H1 (cell line): ENCODE results near the gene FES. TPM values are rescaled to one million over a fixed set of nuclear protein-coding genes. Genes with fewer than 3 reads are reported as not detected.

Experiments used
- CTCF ChIA-PET: fragments of 300-600 bp; sonication (Branson Sonifier 250); formaldehyde crosslinking; loops from one replicate; lab custom pipeline; 2021; ENCODE audit not compliant: partially characterized antibody; lab: Charles Lee
- POLR2A ChIA-PET: fragments of 300-600 bp; sonication (Branson Sonifier 250); formaldehyde crosslinking; loops from one replicate; lab custom pipeline; 2021; ENCODE audit warnings: inconsistent platforms; ENCODE audit not compliant: partially characterized antibody; lab: Charles Lee
- DNase-seq, 2 experiments: peaks; one replicate each; pipeline versions ENCODE4 v3.0.0 to v3.0.0-alpha.2; 2010 to 2022; ENCODE audit warnings: low spot score in 2 of 2, low read depth in 1 of 2, mixed read lengths in 1 of 2
- FAIRE-seq: peaks from 2 replicates; lab custom pipeline; 2011; peaks lifted over from hg19 to GRCh38; lab: Jason Lieb, UNC
- H2AFZ ChIP-seq: 2 replicates; pipeline ENCODE4 v1.8.1; 2012; ENCODE audit warnings: low read length, inconsistent platforms
- H2AK5ac ChIP-seq: 2 replicates; pipeline ENCODE4 v1.6.1; 2013; ENCODE audit warnings: low read depth, low read length
- H2BK120ac ChIP-seq: replicated peaks from 2 replicates; pipeline ENCODE3; 2013; ENCODE audit warnings: low read depth, low read length, inconsistent platforms
- H2BK12ac ChIP-seq: 2 replicates; pipeline ENCODE4 v1.6.1; 2013; ENCODE audit warnings: low read depth, low read length
- H2BK15ac ChIP-seq: 2 replicates; pipeline ENCODE4 v1.6.1; 2013; ENCODE audit warnings: low read length
- H2BK20ac ChIP-seq: 2 replicates; pipeline ENCODE4 v1.6.1; 2013; ENCODE audit warnings: low read length
- H2BK5ac ChIP-seq: 2 replicates; pipeline ENCODE4 v1.6.1; 2013; ENCODE audit warnings: low read depth, low read length
- H3K14ac ChIP-seq: 2 replicates; pipeline ENCODE4 v1.6.1; 2013; ENCODE audit warnings: inconsistent platforms; ENCODE audit not compliant: insufficient read length
- H3K18ac ChIP-seq: 2 replicates; pipeline ENCODE4 v1.6.1; 2013; ENCODE audit warnings: low read length; ENCODE audit errors: extremely low read depth
- H3K23ac ChIP-seq: 2 replicates; pipeline ENCODE4 v1.6.1; 2013; ENCODE audit warnings: inconsistent platforms; ENCODE audit not compliant: insufficient read length
- H3K23me2 ChIP-seq: 2 replicates; pipeline ENCODE4 v1.6.1; 2013; ENCODE audit warnings: low read depth, low read length
- H3K27ac ChIP-seq: 2 replicates; pipeline ENCODE4 v1.6.1; 2011; ENCODE audit warnings: low read depth, low read length, inconsistent platforms
- H3K27me3 ChIP-seq, 4 experiments: replicated peaks in 1 of 4; 1 replicate in 1 of 4; 2 replicates in 3 of 4; pipeline versions ENCODE4 v1.6.1 to v1.8.1; 2011 to 2013; ENCODE audit warnings: low read length in 3 of 4, mild to moderate bottlenecking in 3 of 4, inconsistent platforms in 2 of 4, mixed read lengths in 2 of 4, moderate library complexity in 1 of 4; ENCODE audit not compliant: control insufficient read depth in 3 of 4, insufficient read depth in 3 of 4; ENCODE audit errors: extremely low read depth in 1 of 4
- H3K36me3 ChIP-seq, 4 experiments: 2 replicates each; pipeline versions ENCODE4 v1.6.1 to v1.8.1; 2011 to 2013; ENCODE audit warnings: mild to moderate bottlenecking in 4 of 4, low read length in 3 of 4, moderate library complexity in 2 of 4, control low read depth in 1 of 4, inconsistent platforms in 1 of 4; ENCODE audit not compliant: insufficient read depth in 4 of 4, control insufficient read depth in 2 of 4
- H3K4ac ChIP-seq: replicated peaks from 2 replicates; pipeline ENCODE3; 2013; ENCODE audit warnings: low read length, low read depth, mixed read lengths, inconsistent platforms; ENCODE audit not compliant: insufficient read length
- H3K4me1 ChIP-seq, 4 experiments: replicated peaks in 1 of 4; 1 replicate in 1 of 4; 2 replicates in 3 of 4; pipeline versions ENCODE4 v1.6.1 to v1.8.1; 2011 to 2013; ENCODE audit warnings: low read length in 3 of 4, inconsistent platforms in 2 of 4, mixed read lengths in 1 of 4; ENCODE audit not compliant: insufficient read depth in 4 of 4, control insufficient read depth in 3 of 4
- H3K4me2 ChIP-seq, 2 experiments: 2 replicates each; pipeline versions ENCODE4 v1.6.1 to v1.8.1; 2011 to 2013; ENCODE audit warnings: low read depth in 2 of 2, low read length in 2 of 2, control low read depth in 1 of 2, inconsistent platforms in 1 of 2, mild to moderate bottlenecking in 1 of 2; ENCODE audit not compliant: insufficient read depth in 1 of 2
- H3K4me3 ChIP-seq, 4 experiments: fragments of 200-600, 300-600 bp in 1 of 4; sonication (generic), shearing (Covaris generic), sonication (Bioruptor Twin) in 1 of 4; 2 replicates each; pipeline versions ENCODE4 v1.5.1 to v1.8.1; 2011 to 2016; ENCODE audit warnings: low read length in 4 of 4, low read depth in 3 of 4, control low read depth in 2 of 4, inconsistent platforms in 2 of 4, mild to moderate bottlenecking in 2 of 4, mixed read lengths in 1 of 4, moderate library complexity in 1 of 4; ENCODE audit not compliant: insufficient read depth in 2 of 4; ENCODE audit errors: extremely low read depth in 1 of 4
- H3K56ac ChIP-seq: replicated peaks from 2 replicates; pipeline ENCODE3; 2013; ENCODE audit warnings: low read depth, mild to moderate bottlenecking, mixed read lengths, low read length, inconsistent platforms; ENCODE audit not compliant: insufficient read length
- H3K79me1 ChIP-seq: 2 replicates; pipeline ENCODE4 v1.6.1; 2013; ENCODE audit warnings: low read depth, low read length, control low read depth
- H3K79me2 ChIP-seq, 2 experiments: 2 replicates each; pipeline versions ENCODE4 v1.6.1 to v1.8.1; 2012 to 2013; ENCODE audit warnings: low read length in 2 of 2, mild to moderate bottlenecking in 2 of 2, inconsistent platforms in 1 of 2; ENCODE audit not compliant: insufficient read depth in 2 of 2, control insufficient read depth in 1 of 2
- H3K9ac ChIP-seq, 4 experiments: replicated peaks in 1 of 4; 1 replicate in 1 of 4; 2 replicates in 3 of 4; pipeline versions ENCODE4 v1.6.1 to v1.8.1; 2011 to 2013; ENCODE audit warnings: low read depth in 3 of 4, low read length in 3 of 4, control low read depth in 2 of 4, mild to moderate bottlenecking in 2 of 4, moderate library complexity in 2 of 4, inconsistent platforms in 1 of 4; ENCODE audit errors: extremely low read depth in 1 of 4
- H3K9me3 ChIP-seq, 2 experiments: 2 replicates each; pipeline versions ENCODE4 v1.6.1 to v1.8.1; 2012 to 2013; ENCODE audit warnings: mild to moderate bottlenecking in 2 of 2, moderate library complexity in 2 of 2, control low read depth in 1 of 2, inconsistent platforms in 1 of 2, low read depth in 1 of 2, low read length in 1 of 2, mixed read lengths in 1 of 2; ENCODE audit not compliant: insufficient read depth in 2 of 2
- H4K20me1 ChIP-seq, 2 experiments: replicated peaks in 1 of 2; 2 replicates each; pipeline versions ENCODE3 to v1.8.1; 2011 to 2013; ENCODE audit warnings: inconsistent platforms in 2 of 2, low read length in 2 of 2, mild to moderate bottlenecking in 1 of 2; ENCODE audit not compliant: insufficient read depth in 2 of 2, control insufficient read depth in 1 of 2
- H4K5ac ChIP-seq: 2 replicates; pipeline ENCODE4 v1.6.1; 2013; ENCODE audit warnings: low read length, low read depth, mixed read lengths, inconsistent platforms; ENCODE audit not compliant: insufficient read length
- H4K8ac ChIP-seq: 2 replicates; pipeline ENCODE4 v1.8.0; 2013; ENCODE audit warnings: mild to moderate bottlenecking, moderate library complexity, low read length, inconsistent platforms; ENCODE audit not compliant: insufficient read depth; ENCODE audit errors: extremely low read depth
- H4K91ac ChIP-seq: replicated peaks from 2 replicates; pipeline ENCODE3; 2013; ENCODE audit warnings: low read length, mixed read lengths, inconsistent platforms; ENCODE audit not compliant: insufficient read length
- CBX8 ChIP-seq: fragments of 300-800, 300-1000 bp; sonication (generic); IDR thresholded peaks from 2 replicates; pipeline ENCODE4 v1.7.1; 2016; ENCODE audit warnings: low read depth, low read length, borderline replicate concordance
- CHD1 ChIP-seq: IDR thresholded peaks from 2 replicates; pipeline ENCODE4 v1.6.1; 2012; ENCODE audit warnings: low read depth, low read length, improper control_type of control experiment
- CTBP2 ChIP-seq: IDR thresholded peaks from 2 replicates; pipeline ENCODE4 v1.7.0; 2011; ENCODE audit warnings: borderline replicate concordance, mild to moderate bottlenecking, moderate library complexity, mixed read lengths, low read length; ENCODE audit not compliant: insufficient read depth, insufficient read length
- GTF2F1 ChIP-seq: IDR thresholded peaks from 2 replicates; pipeline ENCODE4 v1.6.1; 2012; ENCODE audit warnings: low read depth, low read length, improper control_type of control experiment, borderline replicate concordance
- JUN ChIP-seq: IDR thresholded peaks from 2 replicates; pipeline ENCODE4 v1.6.1; 2011; ENCODE audit warnings: low read depth, mild to moderate bottlenecking, improper control_type of control experiment, low read length
- MAFK ChIP-seq: IDR thresholded peaks from 2 replicates; pipeline ENCODE4 v1.6.1; 2012; ENCODE audit warnings: low read depth, mild to moderate bottlenecking, improper control_type of control experiment, low read length
- MAX ChIP-seq: IDR thresholded peaks from 2 replicates; pipeline ENCODE4 v1.6.1; 2012; ENCODE audit warnings: inconsistent platforms
- NANOG ChIP-seq: IDR thresholded peaks from 2 replicates; pipeline ENCODE4 v1.6.1; 2011; ENCODE audit warnings: low read length, low read depth, mild to moderate bottlenecking, inconsistent platforms; ENCODE audit not compliant: insufficient read depth, poor library complexity, severe bottlenecking
- POLR2AphosphoS5 ChIP-seq: IDR thresholded peaks from 2 replicates; pipeline ENCODE4 v1.6.1; 2011; ENCODE audit warnings: low read depth, low read length
- RNF2 ChIP-seq: fragments of 200-900, 300-1000 bp; sonication (generic); IDR thresholded peaks from 2 replicates; pipeline ENCODE4 v1.7.1; 2016; ENCODE audit warnings: borderline replicate concordance, low read depth, mild to moderate bottlenecking, antibody characterized with exemption, low read length; ENCODE audit not compliant: poor library complexity, severe bottlenecking; ENCODE audit errors: missing control alignments
- RXRA ChIP-seq: IDR thresholded peaks from 2 replicates; pipeline ENCODE4 v1.6.1; 2011; ENCODE audit warnings: low read depth, mild to moderate bottlenecking, low read length, moderate library complexity; ENCODE audit not compliant: insufficient read depth
- TAF1 ChIP-seq: IDR thresholded peaks from 2 replicates; pipeline ENCODE4 v1.6.1; 2011; ENCODE audit warnings: mild to moderate bottlenecking, low read depth, low read length
- TBP ChIP-seq: IDR thresholded peaks from 2 replicates; pipeline ENCODE4 v1.6.1; 2011; ENCODE audit warnings: low read depth, low read length, improper control_type of control experiment
- TCF12 ChIP-seq: IDR thresholded peaks from 2 replicates; pipeline ENCODE4 v1.6.1; 2011; ENCODE audit warnings: low read depth, mild to moderate bottlenecking, low read length
- TEAD4 ChIP-seq: IDR thresholded peaks from 2 replicates; pipeline ENCODE4 v1.6.1; 2012; ENCODE audit warnings: low read depth, low read length, inconsistent platforms, mixed read lengths
- WGBS, 2 experiments: shearing (Covaris generic) in 1 of 2; methylation state at CpG; one replicate each; pipeline versions ENCODE4 v1.1.6 to v1.1.7; 2013 to 2015; ENCODE audit warnings: low lambda C conversion rate in 2 of 2, mixed read lengths in 2 of 2, inconsistent platforms in 1 of 2, low coverage in 1 of 2, missing lambda C conversion rate in 1 of 2; ENCODE audit not compliant: insufficient replicate concordance in 2 of 2, insufficient coverage in 1 of 2, insufficient read length in 1 of 2; ENCODE audit errors: extremely low coverage in 1 of 2, missing lambda C conversion rate in 1 of 2; 5-methylcytosine and 5-hydroxymethylcytosine counted together
- polyA plus RNA-seq, 7 experiments: library from polyadenylated mRNA; depleted of rRNA in 3 of 7; stranded (reverse) in 5 of 7; unstranded in 2 of 7; fragments of >200 nt in 5 of 7; fragments of 200-250 nt in 2 of 7; gene quantifications; 1 replicate in 5 of 7; 2 replicates in 1 of 7; 4 replicates in 1 of 7; pipeline versions ENCODE4 v1.2.1 to v1.2.3, GENCODE V29; 2011 to 2013; ENCODE audit warnings: missing spikeins in 2 of 7, mixed read lengths in 2 of 7
- total RNA-seq: library from RNA; stranded (reverse); fragmentation: NEBNext Ultra II Directional; extraction: Animal tissue kit (Norgen Biotek cat#: 25700); gene quantifications from 2 replicates; pipeline ENCODE4 v1.2.1, GENCODE V29; 2021

The FES gene
- total and polyA plus RNA-seq, 2 of the 8 experiments (the other 6 are each of a cell fraction or from before 2014, with no cell fraction given): 8.5 to 8.6 TPM

DNA sequence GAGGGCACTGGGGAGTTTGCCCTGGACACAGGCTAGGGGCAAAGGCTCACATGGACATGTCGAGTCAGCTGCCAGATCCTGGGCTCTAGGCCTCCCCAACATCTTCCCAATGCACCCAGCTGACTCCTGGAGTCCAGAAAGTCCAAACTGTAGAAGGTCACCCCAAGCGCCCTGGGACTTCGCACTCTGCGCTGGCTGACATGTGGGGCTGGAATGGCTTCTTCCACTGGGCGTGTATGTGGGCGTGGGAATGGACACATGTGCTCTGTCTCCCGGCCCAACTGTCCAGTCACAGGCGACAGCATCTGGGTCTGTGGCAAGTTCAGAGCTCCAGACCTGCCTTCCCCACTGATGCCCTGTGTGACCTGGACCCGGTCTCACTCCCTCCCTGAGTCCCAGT lies 29.2 kb upstream of the FES start:
- H3K18ac ChIP-seq: no peak overlapping the region
- no peak overlapping the region for H3K14ac ChIP-seq
- no peak overlapping the region for H3K23ac ChIP-seq
- no peaks in the 10 kb centered on the region; the same call in 1 of the 2 replicates for H3K79me1 ChIP-seq
- no peak overlapping the region for H4K5ac ChIP-seq
- DNase-seq (no peak), FAIRE-seq (no peak)
- no peaks in the 10 kb centered on the region for H3K23me2 ChIP-seq
- H4K8ac ChIP-seq: no peak overlapping the region
- no peak overlapping the region for H2BK120ac ChIP-seq
- H3K4me1 ChIP-seq: peaks cover 0 to 8% (median 5%) of the 10 kb centered on the region in 4 experiments; a peak in 6 of 7 replicates
- H2BK15ac ChIP-seq: no peak overlapping the region
- no peak overlapping the region for H3K9ac ChIP-seq
- no peak overlapping the region for H2BK20ac ChIP-seq
- no peak overlapping the region for H3K56ac ChIP-seq
- H3K9me3 ChIP-seq: no peaks in the 10 kb centered on the region
- H3K4ac ChIP-seq: no peak overlapping the region
- no peak overlapping the region for H2AK5ac ChIP-seq
- no peaks in the 10 kb centered on the region for H4K20me1 ChIP-seq
- H3K36me3 ChIP-seq: no peaks in the 10 kb centered on the region
- no peak overlapping the region for H3K4me2 ChIP-seq
- H3K27me3 ChIP-seq: no peaks in the 10 kb centered on the region
- H2AFZ ChIP-seq: no peak overlapping the region
- CTCF ChIA-PET: no interaction called here
- H3K79me2 ChIP-seq: no peaks in the 10 kb centered on the region
- TF ChIP-seq GTF2F1 (no peak), JUN (no peak), TBP (no peak), MAX (no peak), TAF1 (no peak), POLR2AphosphoS5 (no peak), CHD1 (no peak), TCF12 (no peak), TEAD4 (no peak), RNF2 (no peak), CBX8 (no peak), RXRA (no peak), CTBP2 (no peak), NANOG (no peak), MAFK (no peak)
- TF ChIP-seq, all 59 proteins: peak for 0
- H3K27ac ChIP-seq: no peak overlapping the region
- WGBS, 2 experiments: 85% methylated on average over 9 of the region's 9 CpGs; no CpG with 5 or more reads in 1 of the 2 experiments
- no peak overlapping the region for H2BK5ac ChIP-seq
- H3K4me3 ChIP-seq: no peak overlapping the region
- POLR2A ChIA-PET: no interaction called here
- H4K91ac ChIP-seq: no peak overlapping the region
- no peak overlapping the region for H2BK12ac ChIP-seq
